Measurements from ENCODE around the gene MYO9A.

Gene MYO9A

DNA sequence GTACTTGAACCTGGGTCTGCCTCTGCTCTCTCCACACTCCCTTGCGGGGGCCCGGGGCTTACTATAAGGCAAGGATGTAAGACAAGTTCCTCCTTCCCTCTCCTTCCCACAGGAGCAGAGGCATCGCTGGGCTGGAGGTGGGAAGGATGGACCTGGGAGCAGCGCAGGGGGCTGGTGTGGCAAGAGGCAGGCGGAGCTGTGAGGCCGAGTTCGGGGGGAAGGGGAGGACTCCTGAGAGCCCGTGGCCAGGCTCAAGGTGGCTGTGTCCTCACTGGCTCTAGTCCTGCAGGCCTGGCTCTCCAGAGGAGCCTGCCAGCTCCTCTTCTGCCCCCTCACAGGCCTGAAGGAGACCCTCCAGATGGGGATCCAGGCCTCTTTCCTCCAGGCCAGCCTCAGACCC lies 308.6 kb downstream of the MYO9A start:
- Histone ChIP-seq H3K27me3 (ENCODE audit: insufficient read depth, poor library complexity, severe bottlenecking) (no peaks in the 10 kb centered on the region), H3K27ac (replicated peaks) (no peak overlapping the region), H3K4me3 (replicated peaks; ENCODE audit: insufficient read depth, low read length) (no peak overlapping the region)
- no peak for DNase-seq (ENCODE audit: low read depth in 1 of 2, low spot score in 1 of 2)
- no peak for TF ChIP-seq POLR2AphosphoS5 (IDR thresholded peaks at IDR 0.05; ENCODE audit: low read depth)
- TF ChIP-seq SPI1 (IDR thresholded peaks at IDR 0.05; ENCODE audit: borderline replicate concordance, low read depth) = no peak
- TF ChIP-seq GABPA (IDR thresholded peaks at IDR 0.05; ENCODE audit: low read depth) = no peak
- TF ChIP-seq CTCF (IDR thresholded peaks at IDR 0.05; ENCODE audit: insufficient read depth, low read length) = no peak
- TF ChIP-seq REST (IDR thresholded peaks at IDR 0.05; ENCODE audit: insufficient replicate concordance, low read depth) = no peak

DNA sequence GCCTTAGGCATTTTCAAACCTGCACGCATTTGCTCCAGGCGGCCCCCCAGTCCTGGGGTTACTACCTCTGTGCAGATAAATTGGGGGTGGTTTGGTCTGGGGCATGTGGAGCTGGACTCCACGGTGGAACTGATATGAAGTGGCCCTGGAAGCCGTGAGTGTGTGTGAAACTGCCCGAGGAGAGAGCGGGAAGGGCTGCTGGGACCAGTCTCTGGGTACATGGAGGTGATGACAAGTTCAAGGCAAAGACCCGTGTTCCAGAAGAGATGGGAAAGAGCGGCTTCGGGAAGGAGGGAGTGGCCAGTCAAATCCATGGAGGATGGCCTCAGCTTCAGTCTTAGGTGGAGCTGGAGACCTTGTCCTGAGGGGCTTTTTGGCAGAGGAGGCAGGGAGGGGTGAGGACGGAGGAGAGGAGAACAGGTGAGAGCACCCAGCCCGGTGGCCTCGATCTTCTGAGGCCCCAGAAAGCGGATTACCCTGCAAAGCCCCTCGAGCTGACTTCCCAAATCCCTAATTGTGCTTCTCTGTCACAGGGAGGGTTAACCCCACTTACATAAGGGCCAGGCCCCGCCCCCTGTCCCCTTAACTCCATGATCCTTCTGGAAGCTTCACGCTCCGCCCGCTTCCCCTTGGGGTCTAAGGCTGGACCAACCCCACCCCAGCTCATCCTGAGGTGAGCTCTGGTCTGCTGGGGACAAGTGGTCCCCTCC lies 309.5 kb downstream of the MYO9A start:
- DNase-seq (ENCODE audit: low read depth in 1 of 2, low spot score in 1 of 2) = no peak
- H3K27me3 ChIP-seq (ENCODE audit: insufficient read depth, poor library complexity, severe bottlenecking) = no peaks in the 10 kb centered on the region
- no peak overlapping the region for H3K27ac ChIP-seq (replicated peaks)
- no peak for TF ChIP-seq GABPA (IDR thresholded peaks at IDR 0.05; ENCODE audit: low read depth)
- no peak for TF ChIP-seq REST (IDR thresholded peaks at IDR 0.05; ENCODE audit: insufficient replicate concordance, low read depth)
- TF ChIP-seq POLR2AphosphoS5 (IDR thresholded peaks at IDR 0.05; ENCODE audit: low read depth) = no peak
- no peak for TF ChIP-seq CTCF (IDR thresholded peaks at IDR 0.05; ENCODE audit: insufficient read depth, low read length)
- no peak for TF ChIP-seq SPI1 (IDR thresholded peaks at IDR 0.05; ENCODE audit: borderline replicate concordance, low read depth)
- no peak overlapping the region for H3K4me3 ChIP-seq (replicated peaks; ENCODE audit: insufficient read depth, low read length)

GRCh38 chr15:71807691-71808091 lies 310.3 kb downstream of the MYO9A start:
- H3K27me3 ChIP-seq (ENCODE audit: insufficient read depth, poor library complexity, severe bottlenecking) = no peaks in the 10 kb centered on the region
- no peak for DNase-seq (ENCODE audit: low read depth in 1 of 2, low spot score in 1 of 2)
- TF ChIP-seq SPI1 (IDR thresholded peaks at IDR 0.05; ENCODE audit: borderline replicate concordance, low read depth) (no peak), POLR2AphosphoS5 (IDR thresholded peaks at IDR 0.05; ENCODE audit: low read depth) (no peak), GABPA (IDR thresholded peaks at IDR 0.05; ENCODE audit: low read depth) (no peak), CTCF (IDR thresholded peaks at IDR 0.05; ENCODE audit: insufficient read depth, low read length) (no peak), REST (IDR thresholded peaks at IDR 0.05; ENCODE audit: insufficient replicate concordance, low read depth) (no peak)
- no peak overlapping the region for H3K27ac ChIP-seq (replicated peaks)
- H3K4me3 ChIP-seq (replicated peaks; ENCODE audit: insufficient read depth, low read length) = no peak overlapping the region
